OCI-LY7 (cell line): ENCODE results near the gene DMKN.

ENCODE experiments used
- CTCF ChIP-seq: fragments of 200-600 bp; sonication (generic); conservative IDR thresholded peaks from 2 replicates; pipeline ENCODE4 v1.5.1; 2014; ENCODE audit warnings: mild to moderate bottlenecking, antibody characterized with exemption, low read length, moderate library complexity, mixed read lengths
- EZH2phosphoT487 ChIP-seq: fragments of 200-600 bp; sonication (generic); IDR thresholded peaks from 2 replicates; pipeline ENCODE4 v1.6.1; 2018; ENCODE audit warnings: low read depth, borderline replicate concordance, mild to moderate bottlenecking, mixed run types, antibody characterized with exemption, low read length, moderate library complexity, mixed read lengths

- TF ChIP-seq CTCF, result no peak
- TF ChIP-seq EZH2phosphoT487, result no peak
These were observed 57.7 kb downstream of the DMKN start for GRCh38 chr19:35455616-35456201.
